ENCODE measurements around the gene CHN1.

CHN1 gene

DNA sequence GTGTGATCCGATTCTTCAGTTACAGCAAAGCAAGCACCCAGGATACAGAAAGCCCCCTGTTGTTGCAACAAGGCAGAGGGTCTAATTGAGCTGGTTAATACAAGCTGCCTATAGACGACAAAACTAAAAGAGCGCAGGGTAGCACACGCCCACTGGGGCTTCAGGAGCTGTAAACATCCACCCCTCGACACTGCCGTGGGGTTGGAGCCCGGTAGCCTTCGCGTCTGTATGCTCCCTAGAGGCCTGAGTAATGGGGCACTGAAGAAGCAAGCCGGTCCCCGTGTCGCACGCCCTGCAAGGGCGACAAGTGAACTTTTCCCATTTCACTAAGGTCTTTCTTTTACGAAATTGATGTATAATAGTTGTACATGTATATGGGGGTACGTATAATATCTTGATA, 216.2 kb downstream of the CHN1 start:
- in situ Hi-C loops (cut with MboI; ENCODE audit: low sequenced_read_pairs) = no loop called here

DNA sequence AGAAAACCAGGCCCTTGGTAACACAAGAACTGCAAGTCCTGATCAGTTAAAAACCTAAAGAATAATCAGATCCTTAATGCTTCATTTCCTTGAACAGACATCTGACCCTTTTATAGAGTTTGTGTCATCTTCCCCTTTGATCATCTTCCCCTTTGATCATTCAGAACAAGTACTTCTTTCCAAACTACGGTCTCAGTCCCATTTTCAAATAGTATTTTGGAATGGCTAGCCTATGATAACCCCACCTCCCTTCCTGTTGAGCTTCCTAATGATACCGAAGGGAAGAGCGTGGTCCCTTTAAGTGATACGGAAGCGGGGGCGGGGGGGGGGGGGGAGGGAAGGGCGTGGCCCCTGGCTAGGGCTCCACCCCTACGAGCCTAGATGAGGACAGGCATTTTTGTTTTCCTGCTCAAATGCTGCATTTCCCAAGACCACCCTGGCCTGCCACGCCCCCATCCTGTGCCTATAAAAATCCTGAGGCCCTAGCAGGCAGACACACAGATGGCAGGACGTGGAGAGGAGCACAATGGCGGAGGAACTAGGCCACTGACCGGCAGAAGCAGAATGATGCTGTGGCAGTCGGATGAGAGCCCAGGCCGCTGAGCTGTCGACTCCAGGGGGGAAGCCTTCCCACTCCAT, 216.8 kb downstream of the CHN1 start:
- in situ Hi-C loops (cut with MboI; ENCODE audit: low sequenced_read_pairs) = no loop called here

DNA sequence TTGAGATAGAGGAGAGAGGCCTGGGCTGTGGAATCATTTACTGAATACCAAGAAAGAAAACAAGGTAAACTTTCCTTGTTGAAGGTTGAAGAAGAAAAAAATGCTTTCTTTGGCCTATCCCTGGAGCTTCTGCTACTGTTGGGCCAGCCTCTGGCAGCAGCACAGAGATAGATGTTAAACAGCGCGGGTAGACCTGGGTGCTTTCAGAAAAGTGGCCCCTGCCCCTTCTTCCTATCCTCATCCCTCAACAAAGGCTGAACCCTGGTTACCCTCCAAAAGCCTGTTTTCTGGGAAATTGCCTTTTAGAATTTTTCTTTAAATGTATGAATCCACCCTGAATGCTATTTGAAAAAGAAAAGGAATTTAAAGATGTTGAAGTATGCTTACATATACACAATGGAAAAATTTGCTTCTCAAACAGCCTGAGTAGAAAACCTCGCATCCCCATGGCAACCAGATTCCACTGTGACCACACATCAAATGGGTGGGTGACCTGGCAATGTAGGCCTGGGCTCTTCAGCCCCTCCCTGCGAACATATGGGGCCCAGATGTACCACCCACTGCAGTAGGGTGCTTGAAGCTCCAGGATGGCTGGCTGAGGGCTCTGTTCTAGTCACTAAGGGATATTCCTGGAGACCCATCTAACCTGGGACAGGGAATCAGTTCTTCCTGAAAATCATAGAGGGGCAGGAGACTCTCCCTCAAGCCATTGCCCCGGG, 217.5 kb downstream of the CHN1 start:
- in situ Hi-C loops (cut with MboI; ENCODE audit: low sequenced_read_pairs) = no loop called here

DNA sequence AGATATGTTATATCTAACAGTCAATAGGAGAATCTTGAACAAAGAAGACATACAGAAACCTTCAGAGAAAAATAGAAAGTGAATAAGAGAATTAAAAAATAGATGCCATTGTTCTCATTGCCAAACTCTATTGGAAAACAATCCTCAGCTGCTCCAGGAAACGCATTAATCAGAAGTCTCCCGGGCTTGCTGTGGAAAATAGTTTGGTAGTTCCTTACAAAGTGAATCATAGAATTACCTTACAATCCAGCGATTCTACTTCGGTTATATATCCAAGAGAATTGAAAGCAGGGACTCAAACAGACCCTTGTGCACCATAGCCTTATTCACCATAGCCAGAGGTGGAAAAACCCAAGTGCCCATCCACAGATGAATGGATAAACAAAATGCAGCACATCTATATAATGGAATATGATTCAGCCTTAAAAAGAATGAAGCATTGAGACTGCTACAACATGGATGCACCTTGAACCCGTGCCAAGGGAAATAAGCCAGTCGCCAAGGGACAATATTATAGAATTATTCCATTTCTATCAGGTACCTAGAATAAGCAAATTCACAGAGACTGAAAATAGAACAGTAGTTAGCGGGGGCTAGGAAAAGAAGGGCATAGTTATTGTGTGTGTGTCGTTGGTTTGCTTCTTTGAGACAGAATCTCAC, 219.0 kb downstream of the CHN1 start:
- in situ Hi-C loops (cut with MboI; ENCODE audit: low sequenced_read_pairs) = no loop called here

DNA sequence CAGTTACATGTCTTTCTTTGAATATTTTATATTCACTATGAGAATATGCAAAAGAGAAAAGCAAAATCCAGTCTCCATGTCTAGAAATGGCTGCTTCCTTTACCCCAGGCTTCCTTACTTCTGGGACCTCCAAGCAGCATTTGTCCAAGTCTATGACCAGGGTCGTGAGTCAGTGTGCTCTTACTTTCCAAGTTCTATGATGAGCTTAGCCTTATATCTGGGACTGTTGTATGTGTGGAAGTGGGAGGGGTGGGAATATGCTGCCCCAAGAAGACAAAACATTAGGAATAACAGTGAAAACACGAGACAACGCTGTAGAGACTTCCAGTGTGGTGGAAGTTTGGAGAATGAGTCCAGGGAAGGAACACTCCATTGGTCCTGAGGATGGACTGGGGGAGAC, 219.7 kb downstream of the CHN1 start:
- in situ Hi-C loops (cut with MboI; ENCODE audit: low sequenced_read_pairs) = no loop called here

DNA sequence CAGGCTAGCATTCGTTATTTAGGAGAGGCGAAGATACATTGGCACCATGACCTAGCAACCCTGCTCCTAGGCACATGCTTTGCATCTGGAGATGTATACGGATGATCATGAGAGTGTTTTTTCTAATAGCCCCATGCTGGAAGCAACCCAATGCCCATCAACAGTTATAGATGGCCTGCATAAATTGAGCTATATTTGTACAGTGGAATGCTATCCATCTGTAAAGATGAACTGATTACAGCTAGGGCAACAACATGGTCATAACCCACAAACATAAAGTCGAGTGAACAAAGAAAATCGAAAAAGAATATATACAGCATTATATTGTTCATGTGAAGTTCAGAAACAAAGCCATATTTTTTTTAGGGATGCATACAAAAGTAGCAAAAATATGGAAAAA, 220.3 kb downstream of the CHN1 start:
- in situ Hi-C loops (cut with MboI; ENCODE audit: low sequenced_read_pairs) = no loop called here

DNA sequence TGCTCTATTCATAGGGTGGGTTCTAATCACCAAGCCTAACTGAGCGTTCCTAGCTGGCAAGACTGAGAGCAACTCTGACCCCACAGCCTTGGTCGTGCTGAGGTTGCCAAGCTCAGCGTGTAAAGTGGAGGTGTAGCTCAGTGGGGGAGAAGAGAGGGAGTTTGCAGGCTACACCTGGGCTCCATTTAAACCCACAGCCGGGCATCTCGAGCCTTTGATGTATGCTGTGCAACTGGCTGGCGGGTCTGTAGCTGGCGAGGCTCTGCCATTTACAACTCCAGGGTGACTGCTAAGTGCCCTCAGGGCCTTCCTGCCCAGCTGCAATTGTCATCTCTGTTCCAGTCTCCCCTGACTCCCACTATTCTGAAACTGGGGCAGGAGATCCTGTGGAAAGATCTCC, 220.9 kb downstream of the CHN1 start:
- in situ Hi-C loops (cut with MboI; ENCODE audit: low sequenced_read_pairs) = no loop called here

DNA sequence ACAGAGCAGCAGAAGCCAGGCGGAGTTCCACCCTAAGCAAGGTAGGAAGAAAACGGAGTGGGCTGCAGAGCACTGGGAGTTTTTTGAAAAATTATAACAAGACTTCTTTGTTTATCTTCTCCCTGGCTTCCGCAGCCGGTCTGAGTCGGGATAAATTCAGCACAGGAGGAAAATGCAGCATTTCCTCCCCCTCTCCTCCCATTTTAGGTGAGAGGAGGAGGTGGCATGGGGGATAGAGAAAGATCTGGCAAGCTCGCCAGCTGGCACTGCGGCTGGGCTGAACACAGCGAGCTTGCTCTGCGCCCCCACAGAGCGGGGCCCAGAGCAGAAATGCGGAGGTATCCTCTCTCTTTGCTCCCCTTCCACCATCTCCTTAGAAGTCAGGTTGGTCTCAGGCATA, 223.2 kb downstream of the CHN1 start:
- in situ Hi-C loops (cut with MboI; ENCODE audit: low sequenced_read_pairs) = no loop called here

DNA sequence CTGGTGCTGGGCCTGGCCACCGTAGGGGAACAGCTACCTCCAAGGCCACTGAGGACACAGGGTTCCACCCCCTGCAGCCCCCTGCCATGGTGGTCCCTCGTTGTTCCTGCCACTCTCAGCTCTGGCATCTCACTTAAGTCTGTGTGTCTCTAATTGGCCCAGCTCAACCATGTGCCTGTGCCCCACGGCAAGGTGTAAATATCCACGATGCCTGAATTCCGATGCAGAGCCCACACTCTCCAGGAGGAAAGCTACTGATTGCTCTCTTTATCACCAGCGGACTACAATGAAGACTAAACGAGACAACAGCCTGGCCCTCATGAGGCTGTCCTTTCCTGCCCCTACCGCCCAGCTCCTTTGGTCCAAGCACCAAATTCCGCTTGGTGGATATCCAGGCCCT, 223.9 kb downstream of the CHN1 start:
- in situ Hi-C loops (cut with MboI; ENCODE audit: low sequenced_read_pairs) = no loop called here

DNA sequence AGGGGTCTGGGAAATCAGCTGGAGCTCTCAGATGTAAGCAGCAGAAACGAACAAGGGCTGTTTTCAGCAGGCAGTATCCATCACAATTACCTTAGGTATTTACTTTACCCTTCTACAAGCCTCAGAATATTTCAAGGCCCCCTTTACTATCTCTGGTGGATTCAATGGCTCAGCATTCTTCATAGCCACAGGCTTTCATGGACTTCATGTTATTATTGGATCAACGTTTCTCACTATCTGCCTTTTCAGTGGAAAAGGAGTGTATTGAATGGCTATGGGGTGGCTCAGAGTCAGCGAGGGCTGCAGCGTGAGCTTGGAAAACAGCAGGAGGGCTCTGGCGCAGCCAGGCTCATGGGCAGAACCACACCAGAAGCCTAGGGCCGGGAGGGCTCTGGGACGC, 224.3 kb downstream of the CHN1 start:
- in situ Hi-C loops (cut with MboI; ENCODE audit: low sequenced_read_pairs) = no loop called here

DNA sequence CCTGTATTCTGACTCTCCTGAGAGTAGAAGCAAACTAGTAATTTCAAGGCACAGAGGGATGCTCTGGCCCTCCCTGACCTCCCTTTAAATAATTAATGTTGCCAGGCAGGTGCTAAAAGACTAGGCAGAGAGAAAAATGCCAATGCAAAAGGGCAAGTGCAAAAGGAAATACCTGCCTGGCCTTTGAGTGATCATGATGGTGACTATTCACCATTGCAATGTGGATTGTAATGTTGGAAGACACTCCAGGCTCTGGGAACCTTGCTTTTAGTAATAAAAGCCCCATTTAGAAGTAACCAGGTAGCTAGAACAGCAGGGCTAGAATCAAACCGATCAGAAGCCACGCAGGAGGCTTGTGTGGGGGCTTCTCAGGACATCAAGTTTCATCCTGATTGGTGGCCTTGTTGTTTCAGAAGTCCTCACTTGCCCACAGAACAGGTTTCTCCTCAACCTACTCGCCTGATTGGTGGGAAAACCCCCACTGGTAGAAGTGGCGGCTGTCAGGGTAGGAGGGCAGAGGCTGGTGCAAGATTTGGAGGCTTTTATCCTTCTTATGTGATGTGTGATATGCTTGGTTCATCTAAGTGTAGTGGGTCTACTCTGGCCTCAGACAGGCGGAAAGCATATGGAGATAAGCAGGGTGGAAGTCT, 224.9 kb downstream of the CHN1 start:
- in situ Hi-C loops (cut with MboI; ENCODE audit: low sequenced_read_pairs) = no loop called here

DNA sequence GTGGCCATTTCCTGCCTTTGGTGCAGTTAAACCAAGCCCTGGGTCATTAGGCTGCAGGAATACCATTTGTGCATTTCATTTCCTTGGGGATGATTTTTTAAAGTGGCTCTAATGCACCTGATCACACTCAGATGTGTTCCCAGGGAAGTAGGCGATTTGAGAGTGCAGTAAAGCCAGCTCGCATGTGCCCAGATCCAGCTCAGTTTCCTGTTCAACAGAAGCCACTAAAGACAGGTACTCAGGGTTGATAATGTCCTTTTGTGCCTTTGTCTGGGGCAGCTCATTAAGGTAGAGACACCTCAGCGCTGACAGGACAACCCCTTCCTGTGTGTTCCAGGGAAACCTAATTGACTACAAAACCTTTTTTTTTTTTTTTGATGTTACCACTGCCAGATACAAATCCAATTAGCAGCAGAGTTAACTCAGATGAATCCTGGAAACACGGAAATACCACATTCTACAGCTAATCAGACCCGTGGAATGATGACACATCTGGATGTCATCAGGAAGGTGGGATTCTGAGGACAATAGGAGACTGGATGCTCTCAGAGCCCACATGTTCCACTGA, 225.7 kb downstream of the CHN1 start:
- in situ Hi-C loops (cut with MboI; ENCODE audit: low sequenced_read_pairs) = no loop called here

DNA sequence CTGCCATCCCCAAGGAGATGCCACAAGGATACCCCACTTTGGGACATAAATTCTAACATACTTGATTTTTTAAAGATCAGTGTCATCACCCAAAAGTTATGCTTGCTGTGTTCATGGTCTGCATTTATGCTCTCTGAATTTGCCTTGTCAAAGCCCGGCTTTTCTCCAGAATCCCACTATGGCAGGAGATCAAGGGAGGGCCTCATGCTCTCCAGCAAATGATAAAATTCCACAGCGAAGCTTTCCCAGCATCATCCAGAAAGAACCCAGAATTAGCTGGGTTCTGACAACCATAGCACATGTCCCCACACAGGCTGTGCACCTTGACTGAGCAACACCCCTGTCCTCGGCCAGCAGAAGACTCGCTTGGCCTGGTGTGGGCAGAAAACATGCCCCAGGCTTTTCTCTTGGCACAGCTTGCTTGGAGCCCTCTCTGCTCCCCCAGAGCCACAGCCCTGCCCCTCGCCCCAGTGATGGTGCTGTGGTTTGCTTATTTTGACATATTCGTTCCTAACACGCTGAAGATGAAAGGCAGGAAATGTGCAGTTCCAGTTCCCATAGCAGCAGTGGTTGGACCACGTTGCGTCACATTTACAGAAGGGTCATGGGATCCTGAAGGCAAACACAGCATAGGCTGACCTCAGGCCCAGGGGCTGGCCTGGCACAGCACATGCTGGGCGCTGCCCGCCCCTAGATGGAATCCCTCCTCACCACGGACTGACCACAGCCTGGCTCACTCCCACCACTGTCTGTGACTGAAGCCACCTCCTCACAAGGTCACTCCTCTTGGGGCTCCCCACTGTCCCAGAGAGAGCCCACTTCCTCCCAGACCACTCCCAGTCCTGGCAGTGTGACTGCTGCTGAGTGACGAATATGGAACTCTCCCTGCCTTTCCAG, 226.8 kb downstream of the CHN1 start:
- in situ Hi-C loops (cut with MboI; ENCODE audit: low sequenced_read_pairs) = no loop called here

DNA sequence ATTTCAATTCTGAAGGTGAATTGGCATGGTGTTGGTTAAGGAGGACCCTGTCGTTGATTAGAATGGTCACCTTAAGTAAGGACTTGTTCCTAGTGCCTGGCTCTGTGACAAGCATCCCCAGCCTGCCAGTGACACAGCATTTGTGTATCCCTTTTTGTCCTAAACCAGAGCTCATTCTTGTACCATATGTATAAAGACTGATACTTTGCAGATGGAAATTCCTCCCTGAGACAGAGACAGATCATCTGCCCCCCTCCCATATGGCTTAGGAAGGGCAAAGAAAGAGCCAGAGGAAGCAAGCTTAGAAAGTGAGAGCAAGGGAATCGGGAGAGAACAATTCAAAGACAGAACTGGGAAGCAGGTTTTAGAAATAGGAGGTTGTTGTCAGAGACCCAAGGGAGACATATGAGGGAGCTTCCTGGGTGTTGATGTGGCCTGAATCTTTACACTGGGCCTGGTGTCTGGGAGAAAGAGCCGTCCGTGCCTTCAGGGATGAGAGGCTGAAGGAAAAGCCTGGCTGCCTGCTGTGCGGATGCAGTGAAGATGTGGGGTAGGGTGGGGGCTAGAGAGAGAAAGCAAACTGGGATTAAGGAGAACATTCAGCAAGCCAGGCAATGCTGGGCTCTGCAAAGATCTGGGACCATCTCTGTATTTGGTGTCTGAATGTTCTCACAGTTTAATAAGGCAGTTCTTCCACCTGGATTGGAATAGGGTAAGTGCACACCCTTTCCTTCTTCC, 227.7 kb downstream of the CHN1 start:
- in situ Hi-C loops (cut with MboI; ENCODE audit: low sequenced_read_pairs) = no loop called here

DNA sequence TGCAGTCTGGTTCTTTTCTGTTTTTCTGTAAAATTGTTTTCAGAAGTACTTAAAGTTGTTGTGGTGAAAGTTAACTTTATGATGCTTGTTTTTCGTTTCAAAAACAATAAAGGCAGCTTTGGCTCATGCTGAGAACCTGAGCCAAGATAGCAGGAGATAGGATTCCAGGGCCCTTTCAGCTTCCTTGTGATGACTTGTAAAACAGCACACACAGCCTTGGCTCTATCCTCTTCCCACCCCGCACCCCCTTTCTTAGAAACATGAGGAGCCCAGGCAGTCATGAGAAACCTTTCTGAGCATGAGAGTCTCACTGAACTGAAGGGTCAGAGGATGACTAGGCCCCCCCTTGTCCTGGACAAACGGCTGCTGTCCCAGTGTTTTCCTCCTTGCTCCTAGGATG, 228.5 kb downstream of the CHN1 start:
- in situ Hi-C loops (cut with MboI; ENCODE audit: low sequenced_read_pairs) = no loop called here

DNA sequence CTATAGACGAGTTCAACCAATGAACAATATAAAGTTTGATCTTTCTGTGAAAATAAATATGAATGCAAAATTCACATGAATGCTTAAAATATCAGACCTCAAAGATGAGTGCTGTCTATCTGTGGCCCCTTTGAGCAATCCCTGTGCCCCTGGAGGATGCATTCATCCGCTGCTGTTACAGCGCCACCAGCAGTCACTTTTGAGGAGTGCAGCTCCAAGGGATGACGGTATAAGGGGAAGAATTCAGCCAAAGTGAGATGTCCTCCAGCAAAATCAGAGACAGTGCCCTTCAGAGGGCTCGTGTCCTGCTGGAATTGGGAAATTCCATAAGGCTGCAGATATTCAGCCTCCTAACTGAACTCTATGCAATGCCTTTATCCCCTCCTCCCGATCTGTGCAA, 229.0 kb downstream of the CHN1 start:
- in situ Hi-C loops (cut with MboI; ENCODE audit: low sequenced_read_pairs) = no loop called here

DNA sequence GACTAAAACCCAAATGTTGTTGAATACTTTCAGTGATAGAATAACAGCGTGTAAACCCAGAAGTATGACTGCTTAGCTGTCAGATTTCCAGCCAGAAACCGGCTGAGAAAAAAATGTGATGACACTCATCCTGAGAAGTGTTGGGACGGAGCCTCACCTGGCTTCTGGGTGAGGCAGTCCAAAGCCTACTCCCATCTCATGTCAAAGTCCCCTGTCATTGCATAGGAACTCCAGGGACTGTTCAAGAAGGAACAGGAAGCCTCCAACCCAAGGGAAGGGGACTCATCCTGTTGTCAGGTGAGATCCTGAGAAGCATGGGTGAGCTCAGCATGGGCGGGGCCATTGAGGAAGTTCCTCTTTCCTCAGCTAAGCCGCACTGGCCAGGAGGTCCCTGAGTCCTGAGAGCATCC, 229.6 kb downstream of the CHN1 start:
- in situ Hi-C loops (cut with MboI; ENCODE audit: low sequenced_read_pairs) = no loop called here

DNA sequence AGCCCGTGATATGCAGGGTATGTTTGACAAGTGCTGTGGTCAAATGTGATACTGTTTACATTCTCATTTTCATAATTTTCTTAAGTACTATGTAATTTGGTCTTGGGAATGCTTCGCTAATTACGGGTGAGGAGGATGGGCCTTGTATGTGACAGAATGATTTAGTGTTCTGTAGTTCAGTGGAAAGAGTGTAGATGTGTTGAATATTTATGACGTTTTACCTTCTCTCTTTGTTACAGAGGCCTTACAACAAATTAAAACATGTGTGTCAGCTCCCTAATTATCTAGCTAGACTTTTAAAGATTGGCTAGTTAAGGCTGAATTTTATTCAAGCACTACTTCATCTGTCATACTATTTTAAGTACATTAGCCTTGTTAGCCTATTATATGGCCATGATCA, 230.3 kb downstream of the CHN1 start:
- in situ Hi-C loops (cut with MboI; ENCODE audit: low sequenced_read_pairs) = no loop called here

DNA sequence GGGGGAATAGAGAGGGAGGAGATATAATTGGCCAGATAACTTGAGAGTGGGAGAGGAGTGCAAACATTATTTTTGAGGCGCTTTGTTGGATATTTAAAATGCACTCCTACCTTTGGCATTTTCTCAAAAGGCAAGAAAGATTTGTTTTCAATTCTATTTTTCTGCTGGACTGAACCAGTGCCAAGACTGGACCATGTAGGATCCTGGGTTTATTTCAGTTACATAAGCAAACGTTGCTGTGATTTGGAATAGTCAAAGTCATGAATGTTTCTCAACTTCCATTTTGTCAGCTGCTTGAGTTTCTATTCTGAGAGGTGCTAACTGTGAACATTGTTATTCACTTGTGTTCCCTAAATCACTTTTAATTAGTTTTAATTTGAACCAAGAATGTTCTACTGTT, 232.0 kb downstream of the CHN1 start:
- in situ Hi-C loops (cut with MboI; ENCODE audit: low sequenced_read_pairs) = no loop called here

DNA sequence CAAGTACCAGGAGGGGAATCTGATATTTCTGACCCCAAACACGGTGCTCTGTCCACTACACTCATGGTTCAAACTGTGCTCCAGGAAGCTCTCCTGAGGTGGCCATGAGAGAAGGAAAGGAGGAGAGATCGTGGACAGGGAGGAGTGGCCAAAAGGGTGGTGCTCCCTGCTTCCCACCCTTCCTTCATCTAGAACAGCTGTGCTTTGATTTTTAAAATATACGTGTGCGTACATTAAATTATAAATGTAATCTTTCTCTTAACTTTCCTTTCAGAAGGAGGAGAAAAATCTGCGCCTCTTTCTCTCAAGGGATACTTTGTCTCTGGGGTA, 232.7 kb downstream of the CHN1 start:
- in situ Hi-C loops (cut with MboI; ENCODE audit: low sequenced_read_pairs) = no loop called here

Data from hTERT RPE-1 (cell line).